CD4-positive, alpha-beta memory T cell (primary cell): ENCODE results near the gene TMEM63B. TPM values are rescaled to one million over a fixed set of nuclear protein-coding genes. Genes with fewer than 3 reads are reported as not detected.

Source experiments
- CTCF ChIA-PET: fragments of 350-600 bp; sonication (Branson Sonifier 250); formaldehyde crosslinking; loops from one replicate; lab custom pipeline; 2021; ENCODE audit warnings: inconsistent platforms; ENCODE audit not compliant: partially characterized antibody; lab: Charles Lee
- POLR2A ChIA-PET: fragments of 350-600 bp; sonication (Branson Sonifier 250); formaldehyde crosslinking; loops from one replicate; lab custom pipeline; 2021; ENCODE audit not compliant: partially characterized antibody; lab: Charles Lee
- DNase-seq, 5 donors: peaks; one replicate each; pipeline versions ENCODE4 v3.0.0 to v3.0.0-alpha.2; 2020 to 2022; ENCODE audit warnings: mixed read lengths in 1 of 5
- H3K27ac ChIP-seq: one replicate; pipeline ENCODE4 v1.7.0; 2013; ENCODE audit warnings: low read depth, low read length
- H3K27me3 ChIP-seq: 2 replicates; pipeline ENCODE4 v1.7.0; 2013; ENCODE audit warnings: mild to moderate bottlenecking, low read length, moderate library complexity; ENCODE audit not compliant: insufficient read depth
- H3K36me3 ChIP-seq: 2 replicates; pipeline ENCODE4 v1.7.0; 2013; ENCODE audit warnings: mild to moderate bottlenecking, low read length, moderate library complexity; ENCODE audit not compliant: insufficient read depth
- H3K4me1 ChIP-seq: 2 replicates; pipeline ENCODE4 v1.7.0; 2013; ENCODE audit warnings: mild to moderate bottlenecking, low read length, moderate library complexity; ENCODE audit not compliant: insufficient read depth
- H3K4me3 ChIP-seq, 2 donors: one replicate each; pipeline ENCODE4 v1.7.0; 2013; ENCODE audit warnings: low read length in 2 of 2, mild to moderate bottlenecking in 1 of 2
- H3K9me3 ChIP-seq, 2 donors: one replicate each; pipeline ENCODE4 v1.7.0; 2013; ENCODE audit warnings: low read length in 2 of 2, control low read depth in 1 of 2; ENCODE audit not compliant: control insufficient read depth in 1 of 2
- H3K27ac Mint-ChIP-seq, 7 donors: one replicate each; pipeline ENCODE4 v1.8.0; 2020 to 2021; ENCODE audit warnings: mixed read lengths in 7 of 7, mild to moderate bottlenecking in 6 of 7, inconsistent platforms in 3 of 7, moderate library complexity in 3 of 7
- H3K27me3 Mint-ChIP-seq, 2 donors: one replicate each; pipeline ENCODE4 v1.8.0; 2020 to 2021; ENCODE audit warnings: mixed read lengths in 2 of 2
- H3K36me3 Mint-ChIP-seq, 2 donors: one replicate each; pipeline ENCODE4 v1.8.0; 2020 to 2021; ENCODE audit warnings: mixed read lengths in 2 of 2, inconsistent platforms in 1 of 2, mild to moderate bottlenecking in 1 of 2
- H3K4me1 Mint-ChIP-seq, 4 donors: one replicate each; pipeline ENCODE4 v1.8.0; 2020 to 2021; ENCODE audit warnings: mixed read lengths in 4 of 4, mild to moderate bottlenecking in 1 of 4
- H3K4me3 Mint-ChIP-seq, 8 donors: one replicate each; pipeline ENCODE4 v1.8.0; 2020 to 2021; ENCODE audit warnings: mixed read lengths in 8 of 8, mild to moderate bottlenecking in 7 of 8, moderate library complexity in 6 of 8, inconsistent platforms in 3 of 8
- H3K9me3 Mint-ChIP-seq, 8 donors: one replicate each; pipeline ENCODE4 v1.8.0; 2020 to 2021; ENCODE audit warnings: mixed read lengths in 8 of 8, mild to moderate bottlenecking in 5 of 8, inconsistent platforms in 3 of 8, moderate library complexity in 1 of 8
- intact Hi-C: fragments of 100-400 bp; cut with micrococcal nuclease; formaldehyde crosslinking; loops from one replicate; pipeline ENCODE4 v1.15.1; 2023
- polyA plus RNA-seq, 2 donors: library from polyadenylated mRNA; unstranded; fragments of 300-500 nt; fragmentation: Illumina TruSeq; gene quantifications; one replicate each; pipeline ENCODE4 v1.2.3, GENCODE V29; 2021
- total RNA-seq, 2 experiments: library from RNA; stranded (reverse); gene quantifications; one replicate each; pipeline ENCODE4 v1.2.3, GENCODE V29; 2021

TMEM63B gene
- total and polyA plus RNA-seq, 4 experiments from 2014 or later: 0.91 to 24.1 (median 11.5) TPM

- no peaks in the 10 kb centered on the region for H3K27me3 Mint-ChIP-seq
- CTCF ChIA-PET: interaction anchor here (0.8 to 1.5 kb wide), 2 partner anchors 11 to 13 kb away, joined by 3 to 4 read pairs; no protein-coding TSS in a partner anchor
- no peak overlapping the region for H3K4me3 Mint-ChIP-seq
- DNase-seq: no peak
- no peaks in the 10 kb centered on the region for H3K9me3 Mint-ChIP-seq
- Histone ChIP-seq H3K4me1 (no peaks in the 10 kb centered on the region), H3K4me3 (no peak overlapping the region), H3K27ac (no peak overlapping the region), H3K27me3 (no peaks in the 10 kb centered on the region), H3K9me3 (no peaks in the 10 kb centered on the region), H3K36me3 (peaks cover 39% of the 10 kb centered on the region)
- H3K36me3 Mint-ChIP-seq: peaks cover 46 to 74% of the 10 kb centered on the region in 2 donors
- intact Hi-C loops: no loop called here
- POLR2A ChIA-PET: no interaction called here
- peak overlapping the region in 2 of 7 donors; percentile 17 to 48 for H3K27ac Mint-ChIP-seq
- peaks cover 5 to 24% (median 9%) of the 10 kb centered on the region in 4 donors for H3K4me1 Mint-ChIP-seq
These were observed 18.1 kb upstream of the TMEM63B start for GRCh38 chr6:44109212-44109611.

- H3K36me3 ChIP-seq: peaks cover 41% of the 10 kb centered on the region
- no peaks in the 10 kb centered on the region for H3K9me3 ChIP-seq
- Mint-ChIP-seq H3K4me3 (no peak overlapping the region), H3K27ac (peak overlapping the region in 4 of 7 donors; percentile 11 to 43 (median 24)), H3K9me3 (no peaks in the 10 kb centered on the region), H3K27me3 (no peaks in the 10 kb centered on the region), H3K4me1 (peaks cover 5 to 15% (median 8%) of the 10 kb centered on the region in 4 donors), H3K36me3 (peaks cover 49 to 71% of the 10 kb centered on the region in 2 donors)
- intact Hi-C loops: no loop called here
- no peak overlapping the region for H3K4me3 ChIP-seq
- ChIA-PET POLR2A (interaction anchor here (0.7 kb wide), 1 partner anchor 11 kb away, joined by 3 read pairs; no protein-coding TSS in a partner anchor), CTCF (interaction anchor here (0.7 to 1.5 kb wide), 3 partner anchors 8 to 14 kb away, joined by 3 to 4 read pairs (median 3); no protein-coding TSS in a partner anchor)
- no peaks in the 10 kb centered on the region for H3K27me3 ChIP-seq
- no peak overlapping the region for H3K27ac ChIP-seq
- no peaks in the 10 kb centered on the region for H3K4me1 ChIP-seq
- no peak for DNase-seq
These were observed 17.2 kb upstream of the TMEM63B start for GRCh38 chr6:44110005-44110676.

DNA sequence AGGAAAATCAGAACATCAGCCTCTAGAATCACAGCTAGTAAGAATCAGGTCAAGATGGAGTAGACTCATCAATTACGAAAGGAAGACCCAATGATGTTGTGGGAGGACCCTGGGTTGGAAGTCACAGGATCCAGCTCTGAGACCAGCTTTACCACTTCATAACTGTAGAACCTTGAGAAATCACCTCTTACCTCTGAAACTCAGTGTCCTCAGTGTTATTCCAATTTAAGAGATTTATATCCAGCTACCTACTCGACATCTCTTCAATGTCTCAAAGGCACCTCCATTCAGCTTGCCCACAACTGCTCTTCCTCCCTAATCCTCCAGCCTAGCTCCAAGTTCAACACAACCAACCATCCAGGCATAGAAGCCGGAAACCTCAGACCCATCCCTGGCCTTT is 16.4 kb upstream of the TMEM63B start:
- peaks cover 10 to 14% (median 12%) of the 10 kb centered on the region in 4 donors for H3K4me1 Mint-ChIP-seq
- intact Hi-C loops: no loop called here
- no peaks in the 10 kb centered on the region for H3K27me3 Mint-ChIP-seq
- CTCF ChIA-PET: interaction anchor here (1.0 to 1.6 kb wide), 3 partner anchors 15 to 146 kb away, joined by 3 to 9 read pairs (median 4); no protein-coding TSS in a partner anchor
- H3K9me3 ChIP-seq: no peaks in the 10 kb centered on the region
- no peak overlapping the region for H3K4me3 ChIP-seq
- peaks cover 3% of the 10 kb centered on the region for H3K4me1 ChIP-seq
- H3K36me3 ChIP-seq: peaks cover 45% of the 10 kb centered on the region
- no peaks in the 10 kb centered on the region for H3K9me3 Mint-ChIP-seq
- no peaks in the 10 kb centered on the region for H3K27me3 ChIP-seq
- H3K36me3 Mint-ChIP-seq: peaks cover 54 to 76% of the 10 kb centered on the region in 2 donors
- peak overlapping the region in 5 of 7 donors; percentile 30 to 63 (median 54) for H3K27ac Mint-ChIP-seq
- no peak overlapping the region for H3K27ac ChIP-seq
- DNase-seq: no peak
- H3K4me3 Mint-ChIP-seq: no peak overlapping the region
- POLR2A ChIA-PET: interaction anchor here (0.7 kb wide), 1 partner anchor 10 kb away, joined by 3 read pairs; no protein-coding TSS in a partner anchor

DNA sequence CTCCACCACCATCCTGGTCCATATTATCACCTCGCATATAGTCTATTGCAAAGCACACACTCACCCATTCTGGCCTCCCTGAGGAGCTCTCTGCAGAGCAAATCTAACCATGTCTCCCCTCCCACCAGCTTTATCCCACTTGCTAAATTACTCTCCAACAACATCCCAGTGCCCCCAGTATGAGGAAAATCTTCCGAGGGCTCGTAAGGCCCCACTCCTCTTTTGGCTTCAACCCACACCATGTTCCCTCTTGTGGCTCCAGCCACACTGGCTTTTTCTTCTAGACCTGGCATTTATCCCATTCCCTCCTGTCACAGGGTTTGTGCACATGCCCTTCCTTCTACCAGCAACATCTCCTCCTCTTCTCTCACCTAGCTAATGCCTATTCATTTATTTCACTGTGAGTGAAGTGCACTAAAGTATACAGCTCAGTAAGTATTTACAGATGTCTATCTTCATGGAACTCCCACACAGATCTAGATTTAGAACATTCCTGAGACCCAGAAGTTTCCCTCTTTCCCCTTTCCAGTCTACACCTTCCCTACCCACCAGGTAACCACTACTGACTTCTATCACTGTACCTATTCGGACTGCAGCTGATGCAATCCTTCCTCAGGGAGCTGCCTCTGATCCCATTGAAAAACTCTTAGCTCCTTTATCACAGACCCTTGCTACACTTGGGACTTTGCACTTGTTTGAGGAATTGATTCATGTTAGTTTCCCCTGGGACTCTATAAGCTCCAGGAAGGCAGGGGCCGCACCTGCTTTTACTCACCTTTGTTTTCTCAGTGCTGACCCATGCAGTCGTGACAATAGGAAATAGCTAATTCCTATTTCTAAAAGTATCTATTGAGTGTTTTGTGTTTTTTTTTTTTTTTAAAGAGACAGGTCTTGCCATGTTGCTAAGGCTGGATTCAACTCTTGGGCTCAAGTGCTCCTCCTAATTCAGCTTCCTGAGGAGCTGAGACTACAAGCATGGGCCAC is 15.6 kb upstream of the TMEM63B start:
- peaks cover 45% of the 10 kb centered on the region for H3K36me3 ChIP-seq
- no peak overlapping the region for H3K27ac ChIP-seq
- no peak overlapping the region for H3K4me3 Mint-ChIP-seq
- CTCF ChIA-PET: interaction anchor here (1.0 to 1.6 kb wide), 4 partner anchors 16 to 228 kb away, joined by 3 to 9 read pairs (median 4); no protein-coding TSS in a partner anchor
- intact Hi-C loops: no loop called here
- H3K9me3 Mint-ChIP-seq: no peaks in the 10 kb centered on the region
- POLR2A ChIA-PET: no interaction called here
- no peak for DNase-seq
- no peaks in the 10 kb centered on the region for H3K27me3 Mint-ChIP-seq
- peaks cover 49 to 74% of the 10 kb centered on the region in 2 donors for H3K36me3 Mint-ChIP-seq
- H3K9me3 ChIP-seq: no peaks in the 10 kb centered on the region
- no peaks in the 10 kb centered on the region for H3K27me3 ChIP-seq
- peaks cover 15 to 16% (median 16%) of the 10 kb centered on the region in 4 donors for H3K4me1 Mint-ChIP-seq
- peaks cover 11% of the 10 kb centered on the region for H3K4me1 ChIP-seq
- H3K27ac Mint-ChIP-seq: peak overlapping the region in 4 of 7 donors; percentile 20 to 91 (median 42)
- no peak overlapping the region for H3K4me3 ChIP-seq

DNA sequence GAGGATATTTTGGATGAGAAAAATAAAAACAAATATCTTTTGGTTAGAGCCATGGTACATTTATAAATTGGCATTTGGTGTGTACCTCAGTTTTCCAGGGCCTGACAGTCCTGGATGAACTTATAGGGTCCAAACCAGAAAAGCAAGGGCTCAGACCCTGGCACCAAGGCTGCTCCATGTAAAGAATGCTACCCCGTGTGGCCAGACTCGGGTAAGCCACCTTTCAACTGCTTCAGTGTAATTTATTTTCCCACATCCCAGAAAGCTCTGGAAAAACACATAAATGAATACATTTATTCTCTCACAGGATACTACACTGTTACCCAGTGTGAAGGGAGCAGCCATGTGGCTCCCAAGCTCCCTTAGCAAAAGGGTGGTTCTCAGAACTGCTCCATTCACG is 13.9 kb upstream of the TMEM63B start:
- Mint-ChIP-seq H3K4me1 (peaks cover 20 to 30% (median 25%) of the 10 kb centered on the region in 4 donors), H3K27me3 (no peaks in the 10 kb centered on the region), H3K27ac (peak overlapping the region in 1 of 7 donors; percentile 7), H3K9me3 (no peaks in the 10 kb centered on the region), H3K36me3 (peaks cover 49 to 68% of the 10 kb centered on the region in 2 donors), H3K4me3 (no peak overlapping the region)
- H3K36me3 ChIP-seq: peaks cover 45% of the 10 kb centered on the region
- DNase-seq: no peak
- POLR2A ChIA-PET: no interaction called here
- no peak overlapping the region for H3K27ac ChIP-seq
- H3K9me3 ChIP-seq: no peaks in the 10 kb centered on the region
- no peak overlapping the region for H3K4me3 ChIP-seq
- peaks cover 27% of the 10 kb centered on the region for H3K4me1 ChIP-seq
- CTCF ChIA-PET: interaction anchor here (0.7 kb wide), 1 partner anchor 18 kb away, joined by 3 read pairs; no protein-coding TSS in a partner anchor
- intact Hi-C loops: no loop called here
- no peaks in the 10 kb centered on the region for H3K27me3 ChIP-seq

- Mint-ChIP-seq H3K27me3 (no peaks in the 10 kb centered on the region), H3K36me3 (peaks cover 39 to 49% of the 10 kb centered on the region in 2 donors), H3K4me3 (no peak overlapping the region), H3K9me3 (no peaks in the 10 kb centered on the region), H3K4me1 (peaks cover 34 to 48% (median 38%) of the 10 kb centered on the region in 4 donors), H3K27ac (peak overlapping the region in 4 of 7 donors; percentile 39 to 73 (median 56))
- CTCF ChIA-PET: no interaction called here
- peaks cover 38% of the 10 kb centered on the region for H3K36me3 ChIP-seq
- intact Hi-C loops: no loop called here
- no peak overlapping the region for H3K27ac ChIP-seq
- DNase-seq: no peak
- peaks cover 45% of the 10 kb centered on the region for H3K4me1 ChIP-seq
- POLR2A ChIA-PET: no interaction called here
- no peaks in the 10 kb centered on the region for H3K27me3 ChIP-seq
- no peaks in the 10 kb centered on the region for H3K9me3 ChIP-seq
- H3K4me3 ChIP-seq: no peak overlapping the region
These were observed 11.5 kb upstream of the TMEM63B start for GRCh38 chr6:44115866-44116265.
